PC-9 (cell line): Measurements from ENCODE around the gene ADARB2.

ENCODE experiments used
- CTCF ChIP-seq: fragments of 200-600 bp; sonication (generic); conservative IDR thresholded peaks from 2 replicates; pipeline ENCODE4 v1.6.1; 2017; ENCODE audit warnings: mixed run types, antibody characterized with exemption, mild to moderate bottlenecking, moderate library complexity
- EZH2 ChIP-seq: fragments of 200-600 bp; sonication (generic); IDR thresholded peaks from 2 replicates; pipeline ENCODE4 v1.8.0; 2017; ENCODE audit warnings: antibody characterized with exemption, low read depth

DNA sequence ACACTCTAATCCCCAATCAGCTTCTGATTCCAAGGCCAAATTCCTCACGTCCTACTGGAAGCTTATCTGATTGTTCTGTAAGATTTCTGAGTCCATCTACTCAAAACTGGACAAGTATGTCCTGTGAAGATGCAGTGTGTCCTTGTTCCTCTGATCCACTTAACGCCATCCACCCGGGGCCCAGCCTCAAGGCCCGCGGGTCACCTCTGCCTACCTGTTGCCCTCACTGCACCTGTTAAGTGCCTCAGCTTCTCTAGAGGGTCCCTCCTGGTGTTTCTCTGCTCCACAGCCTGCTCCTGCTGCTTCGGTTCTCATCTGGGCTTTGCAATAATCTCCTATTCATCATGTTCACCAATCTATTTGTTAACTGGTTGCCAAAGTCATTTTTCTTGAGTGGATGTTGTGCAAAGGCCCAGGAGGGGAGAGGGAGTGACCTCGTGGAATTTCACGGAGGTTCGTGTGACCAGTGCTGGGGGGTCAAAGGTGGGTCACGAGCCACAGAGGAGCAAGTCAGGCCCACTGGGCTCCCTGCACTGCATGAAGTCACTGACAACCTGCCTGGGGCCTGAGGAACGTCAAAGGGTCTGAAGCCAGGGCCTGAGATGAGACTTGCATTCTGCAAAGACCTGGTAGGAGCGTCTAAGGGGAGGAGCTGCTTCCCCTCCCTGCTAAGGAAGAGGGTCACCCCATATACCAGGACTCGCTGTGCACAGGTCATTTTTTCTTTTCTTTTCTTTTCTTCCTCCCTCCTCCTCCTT lies 343.0 kb downstream of the ADARB2 start:
- TF ChIP-seq CTCF (no peak), EZH2 (no peak)
